ENCODE data around the gene GXYLT2.

Gene GXYLT2

GRCh38 chr3:72896996-72897757 is 9.3 kb downstream of the GXYLT2 start:
- H3K27ac ChIP-seq (ENCODE audit: low read depth, low read length) = no peak overlapping the region
- no peaks in the 10 kb centered on the region for H3K27me3 ChIP-seq (ENCODE audit: control insufficient read depth in 1 of 2, insufficient read depth in 2 of 2, low read length in 2 of 2)
- peaks cover 9% of the 10 kb centered on the region for H3K4me1 ChIP-seq (ENCODE audit: insufficient read depth, low read length)
- no peaks in the 10 kb centered on the region for H3K9me3 ChIP-seq (ENCODE audit: low read length)
- H3K4me3 ChIP-seq (ENCODE audit: low read depth in 1 of 2, low read length in 2 of 2) = no peak overlapping the region
- H3K36me3 ChIP-seq (ENCODE audit: insufficient read depth, low read length) = no peaks in the 10 kb centered on the region
- no peak overlapping the region for H3K9ac ChIP-seq (ENCODE audit: low read length)

GRCh38 chr3:72897758-72898007 is 9.8 kb downstream of the GXYLT2 start:
- Histone ChIP-seq H3K27ac (ENCODE audit: low read depth, low read length) (no peak overlapping the region), H3K9me3 (ENCODE audit: low read length) (no peaks in the 10 kb centered on the region), H3K36me3 (ENCODE audit: insufficient read depth, low read length) (no peaks in the 10 kb centered on the region), H3K4me3 (ENCODE audit: low read depth in 1 of 2, low read length in 2 of 2) (no peak overlapping the region), H3K27me3 (ENCODE audit: control insufficient read depth in 1 of 2, insufficient read depth in 2 of 2, low read length in 2 of 2) (no peaks in the 10 kb centered on the region), H3K4me1 (ENCODE audit: insufficient read depth, low read length) (peaks cover 6% of the 10 kb centered on the region), H3K9ac (ENCODE audit: low read length) (no peak overlapping the region)

GRCh38 chr3:72899349-72899765 is 11.5 kb downstream of the GXYLT2 start:
- Histone ChIP-seq H3K36me3 (ENCODE audit: insufficient read depth, low read length) (no peaks in the 10 kb centered on the region), H3K27me3 (ENCODE audit: control insufficient read depth in 1 of 2, insufficient read depth in 2 of 2, low read length in 2 of 2) (no peaks in the 10 kb centered on the region), H3K9me3 (ENCODE audit: low read length) (no peaks in the 10 kb centered on the region), H3K9ac (ENCODE audit: low read length) (no peak overlapping the region), H3K4me1 (ENCODE audit: insufficient read depth, low read length) (peaks cover 6% of the 10 kb centered on the region), H3K27ac (ENCODE audit: low read depth, low read length) (no peak overlapping the region), H3K4me3 (ENCODE audit: low read depth in 1 of 2, low read length in 2 of 2) (no peak overlapping the region)

- H3K4me1 ChIP-seq (ENCODE audit: insufficient read depth, low read length) = peaks cover 6% of the 10 kb centered on the region
- no peaks in the 10 kb centered on the region for H3K36me3 ChIP-seq (ENCODE audit: insufficient read depth, low read length)
- no peaks in the 10 kb centered on the region for H3K27me3 ChIP-seq (ENCODE audit: control insufficient read depth in 1 of 2, insufficient read depth in 2 of 2, low read length in 2 of 2)
- no peak overlapping the region for H3K4me3 ChIP-seq (ENCODE audit: low read depth in 1 of 2, low read length in 2 of 2)
- no peak overlapping the region for H3K27ac ChIP-seq (ENCODE audit: low read depth, low read length)
- H3K9ac ChIP-seq (ENCODE audit: low read length) = no peak overlapping the region
- H3K9me3 ChIP-seq (ENCODE audit: low read length) = no peaks in the 10 kb centered on the region
Observed at GRCh38 chr3:72900048-72900447, 12.2 kb downstream of the GXYLT2 start.

- Histone ChIP-seq H3K27me3 (ENCODE audit: control insufficient read depth in 1 of 2, insufficient read depth in 2 of 2, low read length in 2 of 2) (no peaks in the 10 kb centered on the region), H3K9ac (ENCODE audit: low read length) (no peak overlapping the region), H3K4me1 (ENCODE audit: insufficient read depth, low read length) (peaks cover 6% of the 10 kb centered on the region), H3K4me3 (ENCODE audit: low read depth in 1 of 2, low read length in 2 of 2) (no peak overlapping the region), H3K9me3 (ENCODE audit: low read length) (no peaks in the 10 kb centered on the region), H3K36me3 (ENCODE audit: insufficient read depth, low read length) (no peaks in the 10 kb centered on the region), H3K27ac (ENCODE audit: low read depth, low read length) (no peak overlapping the region)
Observed at GRCh38 chr3:72901840-72902239, 14.0 kb downstream of the GXYLT2 start.

GRCh38 chr3:72903004-72903403 is 15.2 kb downstream of the GXYLT2 start:
- H3K36me3 ChIP-seq (ENCODE audit: insufficient read depth, low read length) = no peaks in the 10 kb centered on the region
- no peaks in the 10 kb centered on the region for H3K4me1 ChIP-seq (ENCODE audit: insufficient read depth, low read length)
- H3K4me3 ChIP-seq (ENCODE audit: low read depth in 1 of 2, low read length in 2 of 2) = no peak overlapping the region
- H3K27me3 ChIP-seq (ENCODE audit: control insufficient read depth in 1 of 2, insufficient read depth in 2 of 2, low read length in 2 of 2) = no peaks in the 10 kb centered on the region
- no peaks in the 10 kb centered on the region for H3K9me3 ChIP-seq (ENCODE audit: low read length)
- no peak overlapping the region for H3K9ac ChIP-seq (ENCODE audit: low read length)
- no peak overlapping the region for H3K27ac ChIP-seq (ENCODE audit: low read depth, low read length)

- no peaks in the 10 kb centered on the region for H3K9me3 ChIP-seq (ENCODE audit: low read length)
- no peak overlapping the region for H3K4me3 ChIP-seq (ENCODE audit: low read depth in 1 of 2, low read length in 2 of 2)
- no peaks in the 10 kb centered on the region for H3K36me3 ChIP-seq (ENCODE audit: insufficient read depth, low read length)
- no peaks in the 10 kb centered on the region for H3K27me3 ChIP-seq (ENCODE audit: control insufficient read depth in 1 of 2, insufficient read depth in 2 of 2, low read length in 2 of 2)
- H3K27ac ChIP-seq (ENCODE audit: low read depth, low read length) = no peak overlapping the region
- no peaks in the 10 kb centered on the region for H3K4me1 ChIP-seq (ENCODE audit: insufficient read depth, low read length)
- H3K9ac ChIP-seq (ENCODE audit: low read length) = no peak overlapping the region
Observed at GRCh38 chr3:72904163-72904562, 16.3 kb downstream of the GXYLT2 start.

- Histone ChIP-seq H3K9me3 (ENCODE audit: low read length) (no peaks in the 10 kb centered on the region), H3K36me3 (ENCODE audit: insufficient read depth, low read length) (no peaks in the 10 kb centered on the region), H3K4me1 (ENCODE audit: insufficient read depth, low read length) (no peaks in the 10 kb centered on the region), H3K27me3 (ENCODE audit: control insufficient read depth in 1 of 2, insufficient read depth in 2 of 2, low read length in 2 of 2) (no peaks in the 10 kb centered on the region), H3K4me3 (ENCODE audit: low read depth in 1 of 2, low read length in 2 of 2) (no peak overlapping the region), H3K9ac (ENCODE audit: low read length) (no peak overlapping the region), H3K27ac (ENCODE audit: low read depth, low read length) (no peak overlapping the region)
Observed at GRCh38 chr3:72906154-72906553, 18.3 kb downstream of the GXYLT2 start.

GRCh38 chr3:72907131-72907711 is 19.4 kb downstream of the GXYLT2 start:
- no peak overlapping the region for H3K27ac ChIP-seq (ENCODE audit: low read depth, low read length)
- no peak overlapping the region for H3K4me3 ChIP-seq (ENCODE audit: low read depth in 1 of 2, low read length in 2 of 2)
- H3K9me3 ChIP-seq (ENCODE audit: low read length) = no peaks in the 10 kb centered on the region
- H3K36me3 ChIP-seq (ENCODE audit: insufficient read depth, low read length) = no peaks in the 10 kb centered on the region
- H3K27me3 ChIP-seq (ENCODE audit: control insufficient read depth in 1 of 2, insufficient read depth in 2 of 2, low read length in 2 of 2) = no peaks in the 10 kb centered on the region
- no peaks in the 10 kb centered on the region for H3K4me1 ChIP-seq (ENCODE audit: insufficient read depth, low read length)
- H3K9ac ChIP-seq (ENCODE audit: low read length) = no peak overlapping the region

- H3K9ac ChIP-seq (ENCODE audit: low read length) = no peak overlapping the region
- H3K9me3 ChIP-seq (ENCODE audit: low read length) = no peaks in the 10 kb centered on the region
- no peak overlapping the region for H3K27ac ChIP-seq (ENCODE audit: low read depth, low read length)
- H3K27me3 ChIP-seq (ENCODE audit: control insufficient read depth in 1 of 2, insufficient read depth in 2 of 2, low read length in 2 of 2) = no peaks in the 10 kb centered on the region
- H3K36me3 ChIP-seq (ENCODE audit: insufficient read depth, low read length) = no peaks in the 10 kb centered on the region
- no peak overlapping the region for H3K4me3 ChIP-seq (ENCODE audit: low read depth in 1 of 2, low read length in 2 of 2)
- H3K4me1 ChIP-seq (ENCODE audit: insufficient read depth, low read length) = no peaks in the 10 kb centered on the region
Observed at GRCh38 chr3:72907731-72908620, 20.1 kb downstream of the GXYLT2 start.

- no peaks in the 10 kb centered on the region for H3K4me1 ChIP-seq (ENCODE audit: insufficient read depth, low read length)
- H3K4me3 ChIP-seq (ENCODE audit: low read depth in 1 of 2, low read length in 2 of 2) = no peak overlapping the region
- no peaks in the 10 kb centered on the region for H3K9me3 ChIP-seq (ENCODE audit: low read length)
- H3K36me3 ChIP-seq (ENCODE audit: insufficient read depth, low read length) = no peaks in the 10 kb centered on the region
- H3K27ac ChIP-seq (ENCODE audit: low read depth, low read length) = no peak overlapping the region
- H3K9ac ChIP-seq (ENCODE audit: low read length) = no peak overlapping the region
- no peaks in the 10 kb centered on the region for H3K27me3 ChIP-seq (ENCODE audit: control insufficient read depth in 1 of 2, insufficient read depth in 2 of 2, low read length in 2 of 2)
Observed at GRCh38 chr3:72909591-72909990, 21.7 kb downstream of the GXYLT2 start.

Data from muscle layer of colon (tissue), 2 donors.